HG03064 (cell line): ENCODE data around the gene APP.

Source experiments
- ATAC-seq: cut with Tn5 transposase; IDR thresholded peaks from one replicate; pipeline ENCODE4 v1.9.1; 2021; ENCODE audit warnings: low read depth; ENCODE audit not compliant: unreplicated experiment

APP gene

DNA sequence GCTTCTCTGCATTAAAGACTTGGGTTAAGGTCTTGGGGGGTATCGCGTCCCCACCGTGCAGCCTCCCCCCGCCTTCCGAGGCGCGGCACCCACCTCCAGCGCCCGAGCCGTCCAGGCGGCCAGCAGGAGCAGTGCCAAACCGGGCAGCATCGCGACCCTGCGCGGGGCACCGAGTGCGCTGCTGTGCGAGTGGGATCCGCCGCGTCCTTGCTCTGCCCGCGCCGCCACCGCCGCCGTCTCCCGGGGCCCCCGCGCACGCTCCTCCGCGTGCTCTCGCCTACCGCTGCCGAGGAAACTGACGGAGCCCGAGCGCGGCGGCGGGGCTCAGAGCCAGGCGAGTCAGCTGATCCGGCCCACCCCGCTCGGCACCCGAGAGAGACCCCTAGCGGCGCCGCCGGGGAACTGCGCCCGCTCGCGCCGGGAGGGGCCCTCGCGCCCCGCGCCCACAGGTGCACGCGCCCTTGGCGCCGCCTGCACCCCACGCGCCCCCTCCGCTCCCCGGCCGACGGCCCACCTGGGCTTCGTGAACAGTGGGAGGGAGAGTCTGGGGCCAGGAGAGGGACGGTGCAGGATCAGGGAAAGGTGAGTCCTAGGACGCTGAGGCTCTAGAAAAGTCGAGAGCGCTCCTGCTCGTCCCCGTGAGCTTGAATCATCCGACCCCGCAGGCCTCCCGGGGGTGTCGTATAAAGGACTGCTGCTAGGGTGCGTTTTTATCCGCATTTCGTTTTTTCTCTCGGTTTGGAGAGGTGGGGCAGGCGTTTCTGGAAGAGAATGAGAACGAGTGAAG lies at the start of gene APP:
TSS of gene APP (minus strand) at position 300 of the 787 bp plus-strand sequence. CDS start at position 150, 150 bp downstream.
- ATAC-seq: peak; percentile 95

DNA sequence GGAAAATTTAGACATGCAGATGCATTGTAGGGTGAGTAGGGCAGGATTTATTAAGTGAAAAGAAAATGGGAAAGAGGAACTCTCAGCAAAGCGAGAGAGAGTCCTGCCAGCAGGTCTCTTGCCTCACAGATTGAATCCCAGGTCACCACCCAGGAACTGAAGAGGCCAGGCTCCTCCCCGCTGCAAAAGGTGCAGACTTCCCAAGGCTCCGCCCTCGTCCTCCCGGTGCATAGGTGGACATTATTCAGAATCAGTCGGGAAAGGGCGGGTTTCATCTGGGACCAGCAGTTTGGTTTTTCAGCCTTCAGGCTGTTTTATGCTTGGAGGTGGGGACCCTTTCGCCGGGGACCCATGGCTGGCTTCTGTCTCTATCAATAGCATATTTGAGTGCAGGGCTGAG lies 41.6 kb upstream of the APP start:
- ATAC-seq: no peak

DNA sequence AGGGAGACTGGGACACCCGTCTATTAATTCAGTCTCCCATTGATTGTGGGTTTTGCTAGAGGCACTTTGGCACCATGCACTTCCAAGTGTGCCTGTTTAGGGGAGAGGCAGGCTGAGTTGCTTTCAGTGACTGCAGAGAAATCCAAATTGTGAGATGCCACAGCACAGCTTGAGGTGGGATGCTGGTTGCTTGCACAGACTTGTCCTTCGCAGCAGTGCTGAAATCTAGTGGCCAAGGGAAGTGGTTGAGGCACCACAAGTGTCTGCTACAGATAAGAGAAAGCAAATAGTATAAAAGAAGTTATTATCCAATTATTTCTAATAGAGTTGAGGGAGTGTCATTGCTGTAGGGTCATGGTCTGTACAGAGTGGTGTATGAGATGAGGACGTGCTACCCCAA lies 40.0 kb upstream of the APP start:
- ATAC-seq: no peak

DNA sequence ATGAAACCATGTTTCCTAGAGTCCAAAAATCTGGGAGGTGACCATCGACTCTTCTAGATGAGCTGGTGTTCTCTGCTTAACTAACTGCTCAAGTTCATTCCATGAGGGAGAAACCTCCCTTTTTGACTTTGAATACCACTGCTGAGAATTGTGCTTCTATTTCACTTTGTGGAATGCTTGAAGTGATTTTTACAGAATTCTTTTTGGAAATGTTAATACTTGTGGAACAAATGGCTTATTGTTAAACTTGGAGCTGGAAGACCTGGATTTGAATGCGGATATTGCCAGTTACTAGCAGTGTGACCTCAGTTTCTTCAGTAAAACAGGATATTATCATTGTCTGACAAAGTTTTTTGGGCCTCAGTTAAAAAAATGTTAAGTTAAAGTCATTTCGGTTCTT lies 36.5 kb upstream of the APP start:
- no peak for ATAC-seq

DNA sequence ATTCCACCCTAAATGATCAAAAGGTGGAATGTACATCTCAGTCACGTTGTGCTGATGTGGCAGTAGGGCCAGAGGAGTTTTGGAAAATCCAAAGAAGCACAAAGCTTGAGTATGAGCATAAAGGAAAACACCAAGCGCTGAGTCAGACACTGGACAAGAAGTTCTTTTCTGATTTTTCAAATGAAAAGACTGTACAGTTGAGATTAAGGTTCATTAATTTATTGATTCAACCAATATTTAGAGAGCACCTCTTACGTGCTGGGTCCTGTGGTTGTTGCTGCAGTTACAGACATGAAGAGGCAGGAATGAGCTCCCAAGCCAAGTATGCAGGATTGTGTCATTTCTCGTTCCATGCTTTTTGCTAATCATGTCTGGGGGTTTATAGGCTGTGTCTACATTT lies 28.9 kb upstream of the APP start:
- no peak for ATAC-seq

DNA sequence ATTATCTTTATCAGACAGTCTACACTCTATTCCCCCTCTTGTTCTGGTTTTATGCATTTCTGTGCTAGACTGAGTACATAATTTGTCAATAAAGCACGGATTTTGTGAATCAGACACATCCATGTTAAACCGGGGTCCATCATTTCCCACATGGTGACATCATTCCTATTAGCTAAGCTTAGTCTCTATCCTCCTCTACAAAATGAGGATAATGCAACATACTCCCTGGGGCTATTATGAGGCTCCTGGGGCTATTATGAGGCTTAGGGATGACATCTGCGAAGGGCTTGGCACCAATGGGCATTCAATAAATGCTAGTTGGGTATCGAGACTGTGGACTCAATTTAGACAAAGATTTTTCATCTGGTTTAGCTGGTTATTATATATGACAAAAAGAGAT lies 25.1 kb upstream of the APP start:
- ATAC-seq: no peak

DNA sequence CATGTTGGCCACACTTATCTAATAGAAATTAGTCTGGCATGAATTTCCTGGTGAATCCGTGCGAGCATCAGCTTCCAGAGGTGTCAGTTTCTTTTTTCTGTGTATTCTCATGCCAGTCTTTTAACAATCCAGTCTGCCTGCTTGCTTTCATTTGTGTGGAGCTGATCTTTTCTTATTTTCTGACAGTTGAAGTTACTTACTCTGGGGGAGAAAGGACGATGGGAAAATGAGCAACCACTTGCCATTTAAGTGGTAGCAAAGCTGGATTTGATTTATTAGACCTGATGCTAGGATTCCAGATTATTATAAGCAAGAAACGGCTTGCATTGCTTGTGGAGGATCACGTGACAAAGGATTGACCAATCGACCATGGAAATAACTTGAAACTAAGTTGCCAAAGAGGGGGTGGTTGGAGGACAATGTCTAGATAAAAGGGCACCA lies 24.3 kb upstream of the APP start:
- no peak for ATAC-seq

DNA sequence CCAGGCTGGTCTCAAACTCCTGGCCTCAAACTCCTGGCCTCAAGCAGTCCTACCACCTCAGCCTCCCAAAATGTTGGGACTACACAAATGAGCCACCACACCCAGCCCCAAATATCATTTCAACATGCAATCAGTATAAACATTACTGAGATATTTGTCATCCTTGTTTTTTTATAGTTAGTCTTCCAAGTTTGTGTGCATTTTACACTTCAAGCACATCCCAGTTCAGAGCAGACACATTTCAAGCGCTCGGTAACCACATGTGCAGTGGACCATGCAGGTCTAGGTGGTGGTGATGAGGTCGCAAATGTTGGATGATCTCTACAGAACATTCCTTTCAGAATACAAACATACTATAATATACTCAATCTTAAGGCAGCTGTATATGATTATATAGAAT lies 23.8 kb upstream of the APP start:
- ATAC-seq: no peak

DNA sequence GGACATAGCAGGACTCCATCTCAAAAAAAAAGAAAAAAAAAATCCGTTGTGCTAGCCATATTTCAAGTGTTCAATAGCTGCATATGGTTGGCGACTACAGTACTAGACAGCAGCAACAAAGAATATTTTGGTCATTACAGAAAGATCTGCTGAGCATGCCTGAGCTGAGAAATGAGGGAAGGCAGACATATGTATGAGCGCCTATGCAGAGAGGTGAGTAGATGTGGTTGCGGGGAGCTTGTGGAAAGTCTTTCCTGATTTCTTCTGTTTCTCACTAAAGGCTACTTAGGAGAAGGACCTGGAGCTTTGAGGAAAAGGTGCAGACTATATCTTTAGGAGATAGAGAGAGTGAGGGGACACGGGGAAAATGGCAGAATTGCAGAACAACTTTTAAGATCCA lies 21.0 kb upstream of the APP start:
- no peak for ATAC-seq

DNA sequence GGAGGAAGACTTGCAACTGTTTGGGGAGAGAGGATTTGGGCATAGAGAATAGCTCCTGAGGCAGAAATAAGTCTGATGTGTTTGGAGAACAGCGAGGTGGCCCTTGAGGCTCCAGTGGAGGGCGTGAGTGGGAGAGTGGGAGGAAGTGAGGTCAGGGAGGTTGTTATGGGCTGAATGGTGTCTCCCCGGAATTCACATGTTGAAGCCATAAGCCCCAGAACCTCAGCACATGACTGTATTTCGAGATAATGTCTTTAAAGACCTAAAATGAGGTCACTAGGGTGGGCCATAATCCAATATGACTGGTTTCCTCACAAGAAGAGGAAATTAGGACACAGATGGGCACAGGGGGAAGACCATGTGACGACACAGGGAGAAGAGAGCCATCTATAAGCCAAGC lies 17.9 kb upstream of the APP start:
- no peak for ATAC-seq

DNA sequence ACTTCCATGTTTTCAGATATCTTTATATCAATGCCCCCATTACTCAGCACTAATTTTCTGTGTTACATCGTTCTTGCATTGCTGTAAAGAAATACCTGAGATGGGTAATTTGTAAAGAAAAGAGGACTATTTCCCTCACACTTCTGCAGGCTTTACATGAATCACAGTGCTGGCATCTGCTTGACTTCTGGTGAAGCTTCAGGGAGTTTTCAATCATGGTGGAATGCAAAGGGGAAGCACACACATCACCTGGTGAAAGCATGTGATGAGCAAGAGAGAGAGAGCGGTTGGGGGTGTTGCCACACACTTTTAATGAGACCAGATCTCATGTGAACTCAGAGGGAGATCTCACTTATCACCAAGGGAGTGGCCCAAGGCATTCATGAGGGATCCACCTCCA lies 14.9 kb upstream of the APP start:
- no peak for ATAC-seq

DNA sequence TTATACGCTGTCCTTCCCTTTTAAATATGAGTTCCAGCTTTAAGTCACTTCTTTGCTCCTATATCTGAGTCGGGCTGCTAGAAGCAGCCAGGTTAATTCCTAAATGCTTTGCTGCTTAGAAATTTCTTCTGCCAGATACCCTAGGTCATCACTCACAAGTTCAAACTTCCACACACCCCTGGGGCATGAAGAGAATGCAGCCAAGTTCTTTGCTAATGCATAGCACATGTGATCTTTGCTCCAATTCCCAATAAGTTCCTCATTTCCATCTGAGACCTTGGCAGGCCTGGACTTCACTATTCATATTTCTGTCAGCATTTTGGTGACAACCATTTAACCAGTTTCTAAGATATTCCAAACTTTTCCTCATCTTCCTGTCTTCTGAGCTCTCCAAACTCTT lies 14.5 kb upstream of the APP start:
- ATAC-seq: no peak

DNA sequence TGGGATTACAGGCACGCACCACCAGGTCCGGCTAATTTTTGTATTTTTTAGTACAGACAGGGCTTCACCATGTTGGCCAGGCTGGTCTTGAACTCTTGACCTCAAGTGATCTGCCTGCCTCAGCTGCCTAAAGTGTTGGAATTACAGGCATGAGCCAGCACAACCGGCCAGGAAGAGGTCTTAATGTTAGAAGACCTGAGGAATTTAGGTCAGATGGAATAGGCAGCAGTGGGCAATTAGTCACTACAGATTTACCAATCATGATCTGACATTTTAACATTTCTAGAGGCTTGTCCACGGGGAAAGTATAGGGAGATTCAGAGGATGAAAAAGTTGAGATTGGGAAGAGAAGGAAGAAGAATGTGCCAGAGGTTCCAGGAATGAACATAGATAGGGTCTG lies 8.9 kb upstream of the APP start:
- ATAC-seq: no peak

DNA sequence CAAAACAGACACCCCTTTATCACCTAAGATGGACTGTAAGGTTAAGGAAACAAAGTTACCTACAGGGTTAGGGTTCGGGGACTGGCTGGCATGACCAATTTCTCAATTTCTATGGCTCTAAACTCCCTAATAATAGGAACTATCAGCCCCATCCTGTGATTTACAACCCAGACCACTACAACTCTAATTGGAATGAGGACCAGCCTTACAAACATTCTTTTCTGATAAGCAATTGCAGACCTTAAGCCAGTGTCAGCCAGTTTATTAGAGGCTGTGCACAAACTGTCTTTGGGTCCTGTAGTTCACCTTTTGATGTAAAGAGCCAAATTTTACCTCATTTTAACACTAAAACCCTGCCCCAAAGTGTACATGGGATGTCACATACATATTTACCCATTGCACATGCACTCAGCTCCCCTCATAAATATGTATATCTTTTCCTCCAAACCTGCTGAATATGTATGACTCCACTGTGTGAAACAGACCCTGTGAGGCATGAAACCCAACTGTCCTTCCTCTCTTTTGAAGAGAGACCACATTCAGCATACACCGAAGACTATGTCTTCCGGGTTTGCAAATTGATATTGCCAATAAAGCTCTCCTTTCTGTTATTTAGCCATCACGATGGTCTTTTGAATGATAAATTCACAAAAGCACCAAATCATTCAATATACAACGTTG lies 7.3 kb upstream of the APP start:
- ATAC-seq: no peak

DNA sequence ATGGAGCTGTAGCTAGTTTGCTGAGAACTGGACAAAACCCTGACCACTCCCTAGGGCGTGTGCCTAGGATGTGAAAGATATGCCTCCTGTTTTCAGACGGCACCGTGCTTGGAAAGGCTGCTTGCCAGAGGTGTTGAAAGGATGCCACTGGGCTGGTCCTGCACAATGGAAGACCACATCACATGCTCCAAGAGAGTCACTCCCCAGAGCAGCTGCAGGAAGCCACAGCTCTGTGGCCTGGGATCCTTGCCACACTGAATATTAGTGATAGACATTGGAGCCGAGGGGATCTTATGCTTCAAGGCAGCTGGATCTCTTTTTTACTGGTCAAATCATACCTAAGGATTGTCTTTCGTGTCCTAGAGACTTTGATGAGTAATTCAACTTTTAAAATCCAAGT lies 6.6 kb upstream of the APP start:
- ATAC-seq: no peak

DNA sequence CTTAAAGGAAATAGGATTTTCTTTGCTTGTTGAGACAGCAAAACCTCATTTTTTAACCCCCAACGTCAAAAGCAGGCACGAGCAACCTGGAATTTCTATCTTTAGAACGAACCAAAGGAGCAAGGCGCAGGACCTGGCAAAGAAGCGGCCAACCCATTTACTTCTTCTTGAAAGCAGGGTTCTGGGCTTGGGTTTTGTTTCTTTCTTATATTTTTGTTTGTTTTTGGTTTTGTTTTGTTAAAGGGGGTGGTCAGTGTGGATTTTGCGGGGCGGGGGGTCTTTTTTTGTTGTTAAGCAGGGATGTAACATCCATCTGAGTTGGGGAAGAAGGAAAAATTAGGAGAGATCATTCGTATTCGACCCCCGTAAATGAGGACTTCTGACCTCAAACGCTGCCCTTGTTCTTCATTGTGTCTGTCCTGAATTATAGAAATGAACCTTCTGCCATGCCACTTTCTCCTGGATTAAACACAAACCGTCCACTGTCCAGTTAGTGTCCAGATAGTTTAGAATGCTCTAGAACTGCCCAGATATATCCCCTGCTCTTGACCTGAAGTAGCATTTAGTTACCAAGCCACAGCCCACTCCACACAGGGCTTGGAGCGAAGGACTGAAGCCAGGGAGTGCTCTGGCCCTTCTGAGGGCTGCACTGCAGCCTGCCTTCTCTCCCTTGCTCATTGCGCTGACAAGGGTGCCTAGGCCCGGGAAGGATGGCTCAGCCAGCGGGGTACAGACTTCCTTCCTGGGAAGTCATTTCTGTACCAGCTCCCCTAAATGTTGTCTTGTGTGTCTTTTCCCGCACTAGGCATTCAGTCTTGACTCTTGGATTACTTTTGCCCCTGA lies 909 bp upstream of the APP start:
- no peak for ATAC-seq

DNA sequence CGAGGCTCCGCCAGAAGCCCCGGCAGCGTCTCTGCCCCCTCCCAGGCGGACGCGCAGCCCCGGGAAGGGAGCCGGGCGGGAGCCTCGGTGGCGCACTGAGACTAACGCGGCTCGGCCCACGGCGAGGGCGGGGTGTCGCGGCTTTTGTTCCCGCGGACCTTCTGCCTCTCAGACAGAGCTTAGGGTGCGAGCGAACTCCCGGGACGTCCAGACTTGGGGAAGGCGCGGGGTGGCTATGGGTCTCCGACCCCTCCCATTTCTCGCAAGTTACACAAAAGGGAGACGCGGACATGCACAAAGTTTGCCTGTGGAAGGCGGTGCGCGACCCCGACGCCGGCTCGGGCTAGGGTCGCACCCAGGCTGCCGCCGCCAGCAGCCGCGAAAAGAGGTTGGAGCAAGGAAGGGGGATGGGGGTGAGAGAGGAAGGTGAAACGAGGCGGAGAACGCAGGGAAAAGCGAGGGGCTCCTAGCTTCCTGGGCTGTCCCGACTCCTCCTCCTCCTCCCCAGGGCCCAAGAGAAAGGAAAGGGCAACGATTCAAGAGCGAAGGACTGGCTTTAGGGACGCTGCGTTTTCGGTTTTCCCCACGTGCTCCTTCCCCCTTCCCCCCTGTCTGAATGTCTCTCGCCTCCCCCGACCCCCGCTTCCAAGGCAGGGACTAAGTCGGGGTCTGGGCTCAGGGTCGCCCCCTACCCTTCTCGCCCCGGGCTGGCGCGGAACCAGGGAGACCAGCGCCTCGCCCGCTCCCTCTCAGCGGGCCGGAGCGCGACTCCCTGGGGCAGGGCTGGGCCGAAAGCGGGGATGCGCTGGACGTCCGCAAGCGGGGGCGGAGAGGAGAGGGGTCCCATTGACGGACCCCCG lies 729 bp downstream of the APP start:
- ATAC-seq: no peak

DNA sequence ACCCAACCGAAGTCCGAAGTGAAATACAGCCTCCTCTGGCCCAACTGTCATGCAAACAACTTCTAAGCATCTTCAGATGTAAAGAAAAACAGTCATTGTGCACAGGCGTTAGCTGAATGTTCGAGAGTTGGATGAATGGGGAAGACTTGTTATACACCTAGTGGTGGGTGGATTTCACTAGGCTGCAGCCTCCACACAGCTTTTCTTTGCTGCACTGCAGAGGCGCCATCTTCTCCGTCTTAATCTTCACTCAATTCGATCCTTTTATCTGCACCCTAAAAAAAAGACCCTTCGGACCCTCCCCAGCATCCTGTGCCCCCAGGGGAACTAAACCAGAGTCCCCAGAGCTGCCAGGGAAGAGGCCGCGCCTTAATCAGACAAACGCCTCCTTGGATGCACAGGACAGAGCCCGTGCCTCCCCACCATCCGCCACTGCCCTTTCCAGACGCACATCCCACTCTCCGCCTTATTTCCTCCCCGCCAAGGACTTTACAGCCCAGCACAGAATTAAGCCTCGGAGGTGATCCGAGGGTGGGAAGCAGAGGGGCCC lies 1.4 kb downstream of the APP start:
- no peak for ATAC-seq

DNA sequence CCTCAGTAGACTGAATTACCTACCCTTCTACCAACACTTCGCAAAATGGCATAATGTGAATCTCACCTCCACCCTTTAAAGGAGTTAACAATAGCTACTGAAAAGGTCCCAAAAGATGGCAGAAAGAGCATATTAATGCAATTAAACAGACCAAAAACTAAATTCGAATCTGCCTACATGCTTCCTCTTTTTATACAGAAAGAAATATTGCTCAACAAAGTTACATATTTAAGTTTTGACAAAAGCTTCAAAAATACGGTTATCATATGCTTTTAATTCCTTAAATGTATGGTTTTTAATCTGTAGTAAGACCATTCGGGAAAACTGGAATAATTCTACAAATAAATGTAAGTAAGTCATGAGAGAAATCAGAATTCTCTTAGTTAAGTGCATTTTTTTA lies 2.2 kb downstream of the APP start:
- ATAC-seq: no peak

DNA sequence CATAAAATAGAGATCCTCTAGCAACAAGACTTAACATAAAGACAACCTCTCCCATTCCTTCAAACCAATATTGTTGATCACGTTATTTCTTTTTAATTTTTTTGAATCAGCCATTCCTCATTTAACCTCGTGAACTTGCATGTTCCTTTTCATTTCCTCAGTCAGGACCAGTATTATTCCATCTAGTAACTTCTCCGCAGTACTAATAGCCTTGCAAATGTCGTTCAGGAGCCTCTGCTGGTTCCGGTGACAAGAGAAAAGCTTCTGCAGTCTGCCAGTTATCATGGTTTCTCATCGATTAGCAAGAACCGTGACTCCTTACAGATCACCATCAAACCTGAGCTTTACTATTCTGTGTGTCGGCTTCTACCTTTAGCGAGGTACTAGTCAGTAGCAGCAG lies 3.0 kb downstream of the APP start:
- no peak for ATAC-seq
